Endothelial cell of umbilical vein (primary cell): Measurements from ENCODE around the gene OBP2B. TPM values are rescaled to one million over a fixed set of nuclear protein-coding genes. Genes with fewer than 3 reads are reported as not detected.
"Not testable (repeated sequence)": the region's sequence is repeated elsewhere in the genome, so short reads cannot be mapped to it uniquely, and the experiment has no call there.

Source experiments
- BruUV-seq: library from RNA; stranded (reverse); fragments of 400-500 nt; replicated peaks from 2 replicates; lab custom pipeline; 2021; lab: Mats Ljungman, UMichigan
- CTCF ChIA-PET: fragments of 300-600, 350-600 bp; sonication (Branson Sonifier 250); formaldehyde crosslinking; loops from one replicate; lab custom pipeline; 2021; ENCODE audit warnings: antibody characterized with exemption, inconsistent platforms; lab: Charles Lee
- POLR2A ChIA-PET: fragments of 300-600, 350-600 bp; sonication (Branson Sonifier 250); formaldehyde crosslinking; loops from one replicate; lab custom pipeline; 2021; ENCODE audit warnings: antibody characterized with exemption, inconsistent platforms; lab: Charles Lee
- DNase-seq: peaks from one replicate; pipeline ENCODE4 v3.0.0-alpha.2; 2011; ENCODE audit warnings: low read depth, low spot score
- FAIRE-seq: peaks from 2 replicates; lab custom pipeline; 2011; peaks lifted over from hg19 to GRCh38; lab: Jason Lieb, UNC
- H2AFZ ChIP-seq: 2 replicates; pipeline ENCODE4 v1.6.0; 2012; ENCODE audit warnings: low read depth, low read length, control low read depth, inconsistent platforms
- H3K27ac ChIP-seq: 2 replicates; pipeline ENCODE4 v1.5.1; 2011; ENCODE audit warnings: low read depth, mild to moderate bottlenecking, control low read depth, low read length, moderate library complexity; ENCODE audit not compliant: insufficient read depth
- H3K27me3 ChIP-seq, 2 experiments: 2 replicates each; pipeline versions ENCODE4 v1.6.0 to v1.6.1; 2011; ENCODE audit warnings: low read length in 2 of 2, mixed read lengths in 1 of 2; ENCODE audit not compliant: control insufficient read depth in 2 of 2, insufficient read depth in 2 of 2
- H3K36me3 ChIP-seq, 2 experiments: 2 replicates in 1 of 2; 3 replicates in 1 of 2; pipeline ENCODE4 v1.5.1; 2011; ENCODE audit warnings: low read length in 2 of 2, mild to moderate bottlenecking in 1 of 2, moderate library complexity in 1 of 2; ENCODE audit not compliant: control insufficient read depth in 2 of 2, insufficient read depth in 2 of 2; ENCODE audit errors: extremely low read depth in 1 of 2
- H3K4me1 ChIP-seq: 3 replicates; pipeline ENCODE4 v1.5.1; 2011; ENCODE audit warnings: mild to moderate bottlenecking, low read length; ENCODE audit not compliant: control insufficient read depth, insufficient read depth; ENCODE audit errors: extremely low read depth
- H3K4me2 ChIP-seq: 2 replicates; pipeline ENCODE4 v1.6.1; 2011; ENCODE audit warnings: low read length, control low read depth, mixed read lengths; ENCODE audit not compliant: insufficient read depth
- H3K4me3 ChIP-seq, 3 experiments: fragments of 200-600 bp in 1 of 3; sonication (generic), shearing (Covaris generic) in 1 of 3; replicated peaks in 1 of 3; 2 replicates each; pipeline ENCODE4 v1.5.1; 2011 to 2016; ENCODE audit warnings: control low read depth in 3 of 3, low read length in 3 of 3, mild to moderate bottlenecking in 2 of 3, inconsistent platforms in 1 of 3, low read depth in 1 of 3, moderate library complexity in 1 of 3; ENCODE audit not compliant: insufficient read depth in 1 of 3
- H3K79me2 ChIP-seq: 2 replicates; pipeline ENCODE4 v1.6.0; 2012; ENCODE audit warnings: low read length, inconsistent platforms; ENCODE audit not compliant: control insufficient read depth, insufficient read depth
- H3K9ac ChIP-seq: replicated peaks from 2 replicates; pipeline ENCODE3; 2011; ENCODE audit warnings: low read length, control low read depth; ENCODE audit not compliant: insufficient read depth; ENCODE audit errors: extremely low read depth
- H3K9me1 ChIP-seq: replicated peaks from 3 replicates; pipeline ENCODE4 v1.6.0; 2011; ENCODE audit warnings: mild to moderate bottlenecking, low read length; ENCODE audit not compliant: control insufficient read depth, insufficient read depth; ENCODE audit errors: extremely low read depth
- H3K9me3 ChIP-seq: replicated peaks from 2 replicates; pipeline ENCODE4 v1.5.1; 2012; ENCODE audit warnings: low read length, inconsistent platforms; ENCODE audit not compliant: control insufficient read depth, insufficient read depth
- H4K20me1 ChIP-seq: replicated peaks from 2 replicates; pipeline ENCODE3; 2011; ENCODE audit warnings: mild to moderate bottlenecking, low read length; ENCODE audit not compliant: control insufficient read depth, insufficient read depth; ENCODE audit errors: extremely low read depth
- FOS ChIP-seq: IDR thresholded peaks from 2 replicates; pipeline ENCODE4 v1.6.1; 2011; ENCODE audit warnings: mild to moderate bottlenecking, low read length, moderate library complexity, borderline replicate concordance; ENCODE audit not compliant: insufficient read depth
- JUN ChIP-seq: IDR thresholded peaks from 2 replicates; pipeline ENCODE4 v1.6.1; 2011; ENCODE audit warnings: borderline replicate concordance, low read depth; ENCODE audit not compliant: insufficient read length, insufficient read depth
- POLR2A ChIP-seq: IDR thresholded peaks from 2 replicates; pipeline ENCODE4 v1.6.1; 2012; ENCODE audit warnings: low read depth, mild to moderate bottlenecking, control low read depth, low read length
- POLR2AphosphoS5 ChIP-seq: IDR thresholded peaks from 2 replicates; pipeline ENCODE4 v1.6.1; 2012; ENCODE audit warnings: low read depth, mild to moderate bottlenecking, control low read depth, low read length, moderate library complexity; ENCODE audit not compliant: insufficient read depth
- dilution Hi-C: fragments of 300-500 bp; cut with MboI; formaldehyde crosslinking; loops from one replicate; pipeline ENCODE4 v1.15.0; 2019; ENCODE audit warnings: low sequenced_read_pairs; ENCODE audit not compliant: extremely low pct_ligation_motif_present
- intact Hi-C: fragments of 100-400 bp; cut with micrococcal nuclease; formaldehyde crosslinking; loops from one replicate; pipeline ENCODE4 v1.10.0; 2022
- polyA plus RNA-seq, 4 experiments: library from polyadenylated mRNA; depleted of rRNA in 3 of 4; stranded (reverse) in 3 of 4; unstranded in 1 of 4; fragments of >200 nt; gene quantifications; 2 replicates each; pipeline versions ENCODE4 v1.2.1 to v1.2.3, GENCODE V29; 2011 to 2012; ENCODE audit warnings: missing spikeins in 1 of 4
- total RNA-seq: library from RNA; stranded (reverse); gene quantifications from 2 replicates; pipeline ENCODE4 v1.2.3, GENCODE V29; 2021
- TF ChIP-seq, protein P1 (sequence below), 2 donors: IDR thresholded peaks; 1 replicate in 1 of 2; 2 replicates in 1 of 2; pipeline ENCODE4 v1.5.1; 2011; ENCODE audit warnings: low read length in 2 of 2, mild to moderate bottlenecking in 2 of 2, moderate library complexity in 2 of 2, control low read depth in 1 of 2, inconsistent platforms in 1 of 2, low read depth in 1 of 2; ENCODE audit not compliant: insufficient read depth in 1 of 2; ENCODE audit errors: extremely low read depth in 1 of 2

The OBP2B gene
- total and polyA plus RNA-seq, 2 donors (not counting 3 experiments of a cell fraction or from before 2014, with no cell fraction given): not detected

DNA sequence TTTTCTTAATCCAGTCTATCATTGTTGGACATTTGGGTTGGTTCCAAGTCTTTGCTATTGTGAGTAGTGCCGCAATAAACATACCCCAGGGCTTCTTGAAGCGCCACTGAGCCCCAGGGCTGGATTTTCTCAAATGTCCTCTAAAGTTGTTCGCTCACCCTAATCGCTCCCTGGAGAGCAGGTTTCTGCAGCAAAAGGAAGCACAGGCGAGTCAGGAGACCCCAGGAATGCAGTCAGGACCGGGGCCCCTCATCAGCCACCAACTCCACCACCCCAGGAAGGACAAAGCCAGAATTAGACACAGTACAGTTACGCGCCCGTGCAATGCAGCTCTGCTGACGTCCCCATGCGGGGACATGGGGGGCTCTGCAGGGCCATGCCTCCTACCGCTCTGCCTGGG, 15.7 kb upstream of the OBP2B start:
- ChIA-PET CTCF (no interaction called here), POLR2A (no interaction called here)
- Histone ChIP-seq H3K27ac (no peak overlapping the region), H4K20me1 (no peaks in the 10 kb centered on the region), H3K4me3 (no peak overlapping the region), H2AFZ (no peak overlapping the region), H3K4me1 (no peaks in the 10 kb centered on the region), H3K4me2 (no peak overlapping the region), H3K9me3 (no peaks in the 10 kb centered on the region), H3K9ac (no peak overlapping the region), H3K27me3 (peaks cover 3 to 4% of the 10 kb centered on the region in 2 experiments), H3K79me2 (no peaks in the 10 kb centered on the region), H3K36me3 (no peaks in the 10 kb centered on the region), H3K9me1 (no peaks in the 10 kb centered on the region)
- BruUV-seq: no TSS peak
- TF ChIP-seq, protein P1, sequence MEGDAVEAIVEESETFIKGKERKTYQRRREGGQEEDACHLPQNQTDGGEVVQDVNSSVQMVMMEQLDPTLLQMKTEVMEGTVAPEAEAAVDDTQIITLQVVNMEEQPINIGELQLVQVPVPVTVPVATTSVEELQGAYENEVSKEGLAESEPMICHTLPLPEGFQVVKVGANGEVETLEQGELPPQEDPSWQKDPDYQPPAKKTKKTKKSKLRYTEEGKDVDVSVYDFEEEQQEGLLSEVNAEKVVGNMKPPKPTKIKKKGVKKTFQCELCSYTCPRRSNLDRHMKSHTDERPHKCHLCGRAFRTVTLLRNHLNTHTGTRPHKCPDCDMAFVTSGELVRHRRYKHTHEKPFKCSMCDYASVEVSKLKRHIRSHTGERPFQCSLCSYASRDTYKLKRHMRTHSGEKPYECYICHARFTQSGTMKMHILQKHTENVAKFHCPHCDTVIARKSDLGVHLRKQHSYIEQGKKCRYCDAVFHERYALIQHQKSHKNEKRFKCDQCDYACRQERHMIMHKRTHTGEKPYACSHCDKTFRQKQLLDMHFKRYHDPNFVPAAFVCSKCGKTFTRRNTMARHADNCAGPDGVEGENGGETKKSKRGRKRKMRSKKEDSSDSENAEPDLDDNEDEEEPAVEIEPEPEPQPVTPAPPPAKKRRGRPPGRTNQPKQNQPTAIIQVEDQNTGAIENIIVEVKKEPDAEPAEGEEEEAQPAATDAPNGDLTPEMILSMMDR (IDR thresholded peaks at IDR 0.05; ENCODE audit: extremely low read depth in 1 of 2, insufficient read depth in 1 of 2, low read depth in 1 of 2, low read length in 2 of 2): no peak
- TF ChIP-seq FOS (no peak), POLR2AphosphoS5 (no peak), JUN (no peak), POLR2A (no peak)
- intact Hi-C loops (no loop called here), dilution Hi-C loops (no loop called here)
- no peak for DNase-seq
- no peak for FAIRE-seq

DNA sequence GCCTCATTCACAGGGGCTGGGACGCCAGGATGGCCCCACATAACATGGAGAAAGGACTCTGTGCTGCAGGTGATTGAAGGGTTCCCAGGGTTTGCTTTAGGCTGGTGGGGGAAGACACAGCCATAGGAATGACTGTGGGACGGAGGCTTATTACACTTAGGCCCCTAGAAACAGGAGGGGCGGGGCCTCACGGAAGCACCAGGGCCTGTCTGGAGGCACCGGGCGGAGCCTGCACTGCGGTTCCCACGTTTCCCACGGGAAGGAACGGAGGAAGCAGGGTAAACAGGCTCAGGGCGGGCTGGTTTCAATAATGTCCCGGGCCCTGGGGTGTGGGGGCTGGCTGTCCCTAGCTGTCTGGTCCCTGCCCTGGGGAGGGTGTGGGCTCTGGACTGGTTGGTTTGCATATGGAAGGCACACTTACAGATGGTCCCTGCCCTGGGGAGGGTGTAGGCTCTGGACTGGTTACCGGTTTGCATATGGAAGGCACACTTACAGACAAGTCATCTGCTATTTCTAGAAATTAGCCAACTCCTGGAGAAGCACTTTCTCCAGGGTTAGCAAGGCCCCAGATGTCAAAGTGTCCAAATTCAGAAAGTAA, 14.2 kb upstream of the OBP2B start:
- H3K4me2 ChIP-seq, POLR2A ChIA-PET, H3K4me3 ChIP-seq, H3K9me1 ChIP-seq, H3K9me3 ChIP-seq, H3K4me1 ChIP-seq, H3K79me2 ChIP-seq, H3K27me3 ChIP-seq, H4K20me1 ChIP-seq, H3K9ac ChIP-seq, DNase-seq, BruUV-seq, H3K27ac ChIP-seq, intact Hi-C loops, dilution Hi-C loops, H3K36me3 ChIP-seq, H2AFZ ChIP-seq, FAIRE-seq: not testable (repeated sequence)
- CTCF ChIA-PET: interaction anchor here (1.2 kb wide), 1 partner anchor 37 kb away, joined by 4 read pairs; no protein-coding TSS in a partner anchor

DNA sequence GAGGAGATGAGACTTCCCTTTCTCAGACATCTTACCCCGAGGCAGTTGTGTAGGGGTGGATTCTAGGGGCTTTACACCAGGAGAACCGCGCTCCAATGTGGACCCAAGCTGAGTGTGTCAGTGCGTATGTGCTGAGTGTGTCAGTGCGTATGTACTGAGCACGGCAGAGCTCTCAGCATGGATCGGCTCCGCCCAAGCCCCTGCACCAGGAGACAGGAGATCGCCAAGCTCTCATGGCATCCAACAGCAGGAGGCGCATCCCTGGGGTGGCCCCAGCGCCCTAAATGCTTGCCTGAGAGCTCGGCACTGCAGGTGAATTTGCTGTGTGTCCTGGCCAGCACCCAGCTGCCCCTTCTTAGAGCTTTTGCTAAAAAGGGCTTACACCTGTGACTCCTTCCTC, 12.9 kb upstream of the OBP2B start:
- DNase-seq, H3K4me3 ChIP-seq, H2AFZ ChIP-seq, dilution Hi-C loops, H3K36me3 ChIP-seq, H3K9me3 ChIP-seq, FAIRE-seq, H3K9me1 ChIP-seq, H3K4me2 ChIP-seq, H3K9ac ChIP-seq, H3K27ac ChIP-seq, H3K79me2 ChIP-seq, H3K4me1 ChIP-seq, intact Hi-C loops, CTCF ChIA-PET, BruUV-seq, POLR2A ChIA-PET, H4K20me1 ChIP-seq, H3K27me3 ChIP-seq: not testable (repeated sequence)
